ENCODE results near the gene TRPV6. TPM values are rescaled to one million over a fixed set of nuclear protein-coding genes. Genes with fewer than 3 reads are reported as not detected.

TRPV6 gene
- total RNA-seq, 1 donor from 2014 or later = 6.2 TPM

- TF ChIP-seq CTCF (IDR thresholded peaks at IDR 0.05; ENCODE audit: unreplicated experiment) = no peak
- Mint-ChIP-seq H3K36me3 (ENCODE audit: insufficient read depth) (no peaks in the 10 kb centered on the region), H3K4me3 (ENCODE audit: low read depth) (no peak overlapping the region), H3K27me3 (peaks cover 25% of the 10 kb centered on the region), H3K27ac (no peak overlapping the region), H3K4me1 (ENCODE audit: low read depth) (peaks cover 5% of the 10 kb centered on the region), H3K9me3 (ENCODE audit: low read depth) (peaks cover 4% of the 10 kb centered on the region)
- no peak for DNase-seq (ENCODE audit: low spot score, unreplicated experiment)
These were observed 6.5 kb downstream of the TRPV6 start for GRCh38 chr7:142879060-142879459.

GRCh38 chr7:142878315-142878714, 7.2 kb downstream of the TRPV6 start:
- Mint-ChIP-seq H3K4me1 (ENCODE audit: low read depth) (peaks cover 5% of the 10 kb centered on the region), H3K4me3 (ENCODE audit: low read depth) (no peak overlapping the region), H3K9me3 (ENCODE audit: low read depth) (peaks cover 4% of the 10 kb centered on the region), H3K27me3 (peaks cover 22% of the 10 kb centered on the region), H3K36me3 (ENCODE audit: insufficient read depth) (peaks cover 4% of the 10 kb centered on the region), H3K27ac (no peak overlapping the region)
- TF ChIP-seq CTCF (IDR thresholded peaks at IDR 0.05; ENCODE audit: unreplicated experiment) = no peak
- DNase-seq (ENCODE audit: low spot score, unreplicated experiment) = no peak

- Mint-ChIP-seq H3K4me3 (ENCODE audit: low read depth) (no peak overlapping the region), H3K36me3 (ENCODE audit: insufficient read depth) (peaks cover 4% of the 10 kb centered on the region), H3K4me1 (ENCODE audit: low read depth) (peaks cover 5% of the 10 kb centered on the region), H3K9me3 (ENCODE audit: low read depth) (peaks cover 4% of the 10 kb centered on the region), H3K27ac (no peak overlapping the region), H3K27me3 (peaks cover 17% of the 10 kb centered on the region)
- no peak for DNase-seq (ENCODE audit: low spot score, unreplicated experiment)
- TF ChIP-seq CTCF (IDR thresholded peaks at IDR 0.05; ENCODE audit: unreplicated experiment) = no peak
These were observed 8.3 kb downstream of the TRPV6 start for GRCh38 chr7:142876991-142877910.

- DNase-seq (ENCODE audit: low spot score, unreplicated experiment) = no peak
- H3K4me3 Mint-ChIP-seq (ENCODE audit: low read depth) = no peak overlapping the region
- peaks cover 17% of the 10 kb centered on the region for H3K27me3 Mint-ChIP-seq
- H3K27ac Mint-ChIP-seq = no peak overlapping the region
- peaks cover 4% of the 10 kb centered on the region for H3K36me3 Mint-ChIP-seq (ENCODE audit: insufficient read depth)
- TF ChIP-seq CTCF (IDR thresholded peaks at IDR 0.05; ENCODE audit: unreplicated experiment) = no peak
- H3K4me1 Mint-ChIP-seq (ENCODE audit: low read depth) = peaks cover 2% of the 10 kb centered on the region
- no peaks in the 10 kb centered on the region for H3K9me3 Mint-ChIP-seq (ENCODE audit: low read depth)
These were observed 9.1 kb downstream of the TRPV6 start for GRCh38 chr7:142876236-142876960.

- Mint-ChIP-seq H3K4me3 (ENCODE audit: low read depth) (no peak overlapping the region), H3K27me3 (peaks cover 17% of the 10 kb centered on the region), H3K36me3 (ENCODE audit: insufficient read depth) (peaks cover 5% of the 10 kb centered on the region), H3K27ac (no peak overlapping the region), H3K9me3 (ENCODE audit: low read depth) (no peaks in the 10 kb centered on the region), H3K4me1 (ENCODE audit: low read depth) (no peaks in the 10 kb centered on the region)
- DNase-seq (ENCODE audit: low spot score, unreplicated experiment) = no peak
- no peak for TF ChIP-seq CTCF (IDR thresholded peaks at IDR 0.05; ENCODE audit: unreplicated experiment)
These were observed 10.1 kb downstream of the TRPV6 start for GRCh38 chr7:142875456-142875855.

Measured in progenitor cell of endocrine pancreas (in vitro differentiated cells).